Kasumi-1 (cell line): ENCODE results near the gene UFSP1.
"Not testable (repeated sequence)": the region's sequence is repeated elsewhere in the genome, so short reads cannot be mapped to it uniquely, and the experiment has no call there.

Experiments used
- DNase-seq, 2 experiments: peaks; one replicate each; lab custom pipeline; 2025; lab: John Stamatoyannopoulos, UW

The UFSP1 gene

GRCh38 chr7:100888988-100889750 is at the start of gene UFSP1:
Gene UFSP1, minus strand, starts transcription at chr7:100889715. Its CDS starts 444 bp downstream, at chr7:100889271.
- no peak for DNase-seq

GRCh38 chr7:100936167-100936566 is 46.7 kb upstream of the UFSP1 start:
- DNase-seq = not testable (repeated sequence)

DNA sequence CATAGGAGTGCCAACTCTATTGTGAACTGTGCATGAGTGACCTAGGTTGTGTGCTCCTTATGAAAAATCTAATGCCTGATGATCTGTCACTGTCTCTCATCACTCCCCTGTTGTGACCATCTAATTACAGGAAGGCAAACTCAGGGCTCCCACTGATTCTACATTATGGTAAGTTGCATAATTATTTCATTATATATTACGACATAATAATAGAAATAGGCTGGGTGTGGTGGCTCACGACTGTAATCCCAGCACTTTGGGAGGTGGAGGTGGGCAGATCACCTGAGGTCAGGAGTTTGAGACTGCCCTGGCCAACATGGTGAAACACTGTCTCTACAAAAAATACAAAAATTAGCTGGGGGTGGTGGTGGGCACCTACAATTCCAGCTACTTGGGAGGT is 45.9 kb upstream of the UFSP1 start:
- DNase-seq = not testable (repeated sequence)

GRCh38 chr7:100933734-100934133 is 44.2 kb upstream of the UFSP1 start:
- no peak for DNase-seq

DNA sequence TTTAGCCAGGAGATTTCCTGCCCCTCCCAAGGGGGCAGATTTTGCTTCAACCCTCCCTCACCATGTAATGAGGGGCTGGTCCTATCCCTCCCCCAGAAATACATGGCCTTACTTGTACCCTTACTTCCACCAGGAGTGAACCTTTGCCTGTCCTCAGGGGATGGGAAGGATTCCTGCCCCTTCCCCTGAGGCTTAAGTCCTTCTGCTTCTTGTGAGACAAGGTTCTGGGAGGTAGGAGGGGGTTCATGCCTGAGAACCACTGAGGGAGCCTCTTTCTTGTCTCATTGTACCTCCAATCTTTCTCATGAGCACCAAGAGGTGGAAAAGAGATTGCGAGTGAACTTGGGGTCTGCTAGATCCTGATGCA is 40.3 kb upstream of the UFSP1 start:
- DNase-seq = no peak

DNA sequence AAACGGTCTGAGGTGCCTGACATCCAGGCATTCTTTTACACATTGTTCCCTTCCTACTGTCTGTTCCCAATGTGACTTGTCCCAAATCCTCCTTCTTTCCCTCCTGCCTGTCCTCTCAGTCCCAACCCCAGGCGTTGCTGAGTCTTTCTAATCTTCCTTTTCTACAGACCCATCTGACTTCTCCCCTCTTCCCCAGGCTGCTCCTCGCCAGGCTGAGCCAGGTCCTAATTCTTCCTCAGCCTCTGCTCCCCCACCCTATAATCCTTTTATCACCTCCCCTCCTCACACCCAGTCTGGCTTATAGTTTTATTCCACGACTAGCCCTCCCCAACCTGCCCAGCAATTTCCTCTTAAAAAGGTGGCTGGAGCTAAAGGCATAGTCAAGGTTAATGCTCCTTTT is 34.1 kb upstream of the UFSP1 start:
- DNase-seq = not testable (repeated sequence)

GRCh38 chr7:100921039-100921438 is 31.5 kb upstream of the UFSP1 start:
- DNase-seq = no peak

- not testable (repeated sequence) for DNase-seq
Observed at GRCh38 chr7:100919779-100920437, 30.4 kb upstream of the UFSP1 start.

DNA sequence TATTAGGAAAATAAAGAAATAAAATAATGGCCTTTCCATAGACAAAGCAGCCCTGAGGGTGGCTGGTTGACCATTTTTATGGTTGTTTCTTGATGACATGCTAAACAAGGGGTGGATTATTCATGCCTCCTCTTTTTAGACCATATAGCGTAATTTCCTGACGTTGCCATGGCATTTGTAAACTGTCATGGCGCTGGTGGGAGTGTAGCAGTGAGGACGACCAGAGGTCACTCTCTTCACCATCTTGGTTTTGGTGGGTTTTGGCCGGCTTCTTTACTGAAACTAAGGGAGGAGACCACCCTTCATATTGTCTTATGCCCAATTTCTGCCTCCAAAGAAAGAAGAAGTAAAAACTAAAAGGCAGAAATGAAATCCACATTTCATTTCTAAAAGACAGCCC is 29.8 kb upstream of the UFSP1 start:
- not testable (repeated sequence) for DNase-seq

GRCh38 chr7:100914879-100915447 is 25.4 kb upstream of the UFSP1 start:
- DNase-seq = no peak

DNA sequence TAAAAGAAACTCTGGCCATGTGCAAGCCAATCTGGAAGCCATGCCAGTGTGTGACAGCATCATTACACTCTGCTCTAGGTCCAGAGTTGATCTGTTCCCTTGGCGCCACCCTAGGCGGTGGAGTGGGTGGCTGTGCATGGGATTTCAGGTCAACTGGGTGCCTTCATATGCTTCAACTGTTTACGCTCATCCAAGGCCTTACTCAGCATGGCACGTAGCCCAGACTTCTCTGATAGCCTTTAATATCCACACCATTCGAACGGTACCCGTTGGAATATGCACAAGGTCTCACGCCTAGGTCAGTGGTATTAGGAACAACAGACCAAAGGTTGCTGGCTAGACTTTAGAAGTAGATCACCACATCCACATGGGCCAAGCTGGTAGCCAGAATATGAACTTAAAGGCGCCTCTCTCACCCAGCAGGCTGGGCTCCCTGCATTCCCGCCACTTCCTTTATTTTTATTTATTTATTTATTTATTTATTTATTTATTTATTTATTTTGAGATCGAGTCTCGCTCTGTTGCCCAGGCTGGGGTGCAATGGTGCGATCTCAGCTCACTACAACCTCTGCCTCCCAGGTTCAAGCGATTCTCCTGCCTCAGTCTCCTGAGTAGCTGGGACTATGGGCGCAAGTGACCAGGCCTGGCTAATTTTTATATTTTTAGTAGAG is 24.8 kb upstream of the UFSP1 start:
- no peak for DNase-seq

DNA sequence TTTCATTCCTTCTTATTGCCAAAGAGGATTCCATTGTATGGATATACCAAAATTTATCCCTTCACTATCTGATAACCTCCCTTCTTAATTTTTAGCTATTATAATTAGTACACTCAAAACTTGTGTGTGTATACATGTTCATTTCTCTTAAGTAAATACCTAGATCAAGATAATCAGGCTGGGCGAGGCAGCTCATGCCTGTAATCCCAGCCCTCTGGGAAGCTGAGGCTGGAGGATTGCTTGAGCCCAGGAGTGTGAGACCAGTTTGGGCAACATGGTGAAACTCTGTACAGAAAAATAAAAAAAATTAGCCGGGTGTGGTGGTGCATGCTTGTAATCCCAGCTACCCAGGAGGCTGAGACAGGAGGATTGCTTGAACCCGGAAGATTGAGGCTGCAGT is 22.0 kb upstream of the UFSP1 start:
- no peak for DNase-seq

DNA sequence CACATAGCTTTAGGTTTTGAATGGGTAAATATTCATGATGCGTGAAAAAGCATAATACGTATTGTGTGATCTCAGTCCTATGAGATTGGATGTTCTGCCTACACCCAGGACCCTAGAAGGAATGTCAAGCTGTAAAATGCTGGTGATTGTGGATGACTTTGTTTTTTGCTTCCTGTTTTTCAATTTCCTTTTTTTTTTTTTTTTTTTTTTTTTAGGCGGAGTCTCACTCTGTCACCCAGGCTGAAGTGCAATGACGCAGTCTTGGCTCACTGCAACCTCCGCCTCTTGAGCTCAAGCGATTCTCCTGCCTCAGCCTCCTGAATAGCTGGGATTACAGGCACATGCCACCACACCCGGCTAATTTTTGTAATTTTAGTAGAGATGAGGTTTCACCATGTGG is 20.9 kb upstream of the UFSP1 start:
- DNase-seq = not testable (repeated sequence)

DNA sequence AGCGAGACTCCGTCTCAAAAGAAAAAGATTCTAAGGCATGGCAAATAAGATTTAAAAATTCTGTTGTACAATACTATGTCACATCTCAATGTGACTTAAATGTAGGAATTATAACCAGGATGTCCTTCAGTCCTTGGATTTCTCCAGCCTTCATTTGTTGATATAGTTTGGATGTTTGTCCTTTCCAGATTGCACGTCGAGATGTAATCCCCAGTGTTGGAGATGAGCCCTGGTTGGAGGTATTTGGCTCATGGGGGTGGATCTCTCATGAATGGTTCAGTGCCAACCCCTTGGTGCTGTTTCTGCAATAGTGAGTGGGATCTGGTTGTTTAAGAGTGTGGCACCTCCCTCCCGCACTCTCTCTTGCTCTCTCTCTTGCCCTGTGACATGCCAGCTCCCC is 19.0 kb upstream of the UFSP1 start:
- DNase-seq = no peak

GRCh38 chr7:100902638-100903037 is 13.1 kb upstream of the UFSP1 start:
- no peak for DNase-seq

- DNase-seq = no peak
Observed at GRCh38 chr7:100901921-100902332, 12.4 kb upstream of the UFSP1 start.

DNA sequence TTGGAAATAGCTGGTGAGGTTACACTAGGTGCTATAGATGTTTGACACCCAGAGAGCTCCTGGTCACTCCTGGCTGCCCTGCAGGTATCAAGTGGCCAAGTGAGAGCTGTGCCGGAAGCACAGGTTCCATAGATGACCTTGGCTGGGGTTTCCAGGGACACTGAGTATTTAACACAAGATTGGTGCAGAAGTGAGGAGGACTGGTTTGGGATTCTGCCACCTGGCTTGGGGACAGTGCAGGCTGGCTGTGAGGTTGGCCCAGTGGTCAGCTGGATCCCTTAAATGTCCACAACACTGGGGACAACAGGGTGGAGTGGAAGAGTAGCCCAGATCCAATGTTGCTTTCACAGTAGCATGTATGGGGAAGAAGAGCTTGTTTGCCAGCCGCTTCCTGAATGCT is 11.5 kb upstream of the UFSP1 start:
- DNase-seq = no peak

DNA sequence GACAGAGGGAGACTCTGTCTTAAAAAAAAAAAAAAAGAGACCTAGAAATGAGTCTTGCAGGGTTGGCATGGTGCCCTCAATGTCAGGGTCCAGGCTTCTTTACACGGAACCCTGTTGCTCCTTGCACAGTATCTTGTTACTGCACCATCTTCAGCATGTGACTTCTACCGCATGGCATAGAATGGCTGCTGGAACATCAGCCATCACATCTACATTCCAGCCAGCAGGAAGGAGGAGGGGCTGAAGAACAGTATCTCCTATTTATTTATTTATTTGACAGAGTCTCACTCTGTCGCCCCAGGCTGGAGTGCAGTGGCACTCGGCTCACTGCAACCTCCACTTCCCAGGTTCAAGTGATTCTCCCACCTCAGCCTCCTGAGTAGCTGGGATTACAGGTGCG is 9.9 kb upstream of the UFSP1 start:
- DNase-seq = no peak

- DNase-seq = no peak
Observed at GRCh38 chr7:100897772-100898454, 8.4 kb upstream of the UFSP1 start.

DNA sequence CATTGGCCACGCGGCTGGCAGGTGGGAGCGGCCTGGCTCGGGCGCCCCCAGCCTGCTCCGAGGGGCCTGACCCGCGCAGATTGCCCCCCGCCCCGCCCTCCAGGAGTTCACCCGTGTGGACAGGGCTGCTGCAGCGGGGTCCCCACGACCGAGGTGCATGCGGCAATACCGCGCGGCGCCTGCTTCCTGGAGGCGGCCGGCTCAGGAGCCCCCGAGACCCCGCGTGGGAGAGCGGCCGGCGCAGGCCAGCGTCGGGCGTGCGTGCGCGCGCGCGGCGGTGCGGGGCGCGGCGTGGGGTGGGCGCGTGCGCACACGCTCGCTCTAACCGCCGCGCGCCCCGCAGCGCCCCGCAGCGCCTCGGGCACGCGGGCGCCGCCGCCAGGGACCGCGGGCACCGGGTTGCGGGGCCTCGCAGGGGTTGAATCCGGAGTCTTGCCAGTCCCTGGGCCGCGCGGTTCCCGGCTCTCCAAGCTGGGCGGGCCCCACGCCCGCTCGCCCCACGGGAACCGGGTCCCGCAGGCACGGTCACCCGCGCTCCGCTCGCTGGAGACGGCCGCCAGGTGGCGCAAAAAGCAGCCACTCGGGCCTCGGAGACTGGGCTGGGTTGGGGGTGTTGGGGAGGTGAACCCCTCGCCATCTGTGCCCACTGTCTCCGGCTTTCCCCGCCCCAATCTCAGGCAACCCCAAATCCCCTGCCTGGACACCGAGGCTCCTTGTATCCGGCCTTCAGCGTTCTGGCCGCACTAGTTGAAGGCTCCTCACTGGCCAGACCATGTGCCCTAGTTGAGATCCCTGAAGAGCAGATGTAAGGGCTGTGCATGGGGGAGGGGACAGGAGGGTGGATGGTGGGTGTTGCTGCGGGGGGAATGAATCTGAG is 7.5 kb upstream of the UFSP1 start:
- no peak for DNase-seq
